GM21717 (cell line): ENCODE measurements around the gene NPHP3.
"Not testable (repeated sequence)": the region's sequence is repeated elsewhere in the genome, so short reads cannot be mapped to it uniquely, and the experiment has no call there.

Experiments
- ATAC-seq: cut with Tn5 transposase; IDR thresholded peaks from one replicate; pipeline ENCODE4 v1.9.1; 2021; ENCODE audit warnings: mild to moderate bottlenecking, moderate library complexity; ENCODE audit not compliant: unreplicated experiment

Gene NPHP3

GRCh38 chr3:132722165-132723023 is at the start of gene NPHP3:
Gene NPHP3, minus strand, starts transcription at chr3:132722409. Its CDS starts 54 bp downstream, at chr3:132722355.
- peak; percentile 79 for ATAC-seq

- no peak for ATAC-seq
Observed at GRCh38 chr3:132758740-132759139, 36.5 kb upstream of the NPHP3 start.

GRCh38 chr3:132756108-132756650 is 34.0 kb upstream of the NPHP3 start:
- ATAC-seq, result no peak

GRCh38 chr3:132753946-132754345 is 31.7 kb upstream of the NPHP3 start:
- ATAC-seq, result no peak

- no peak for ATAC-seq
Observed at GRCh38 chr3:132749786-132750185, 27.6 kb upstream of the NPHP3 start.

- not testable (repeated sequence) for ATAC-seq
Observed at GRCh38 chr3:132746720-132747119, 24.5 kb upstream of the NPHP3 start.

- no peak for ATAC-seq
Observed at GRCh38 chr3:132738314-132738713, 16.1 kb upstream of the NPHP3 start.

- no peak for ATAC-seq
Observed at GRCh38 chr3:132735589-132735988, 13.4 kb upstream of the NPHP3 start.

- no peak for ATAC-seq
Observed at GRCh38 chr3:132730891-132731580, 8.8 kb upstream of the NPHP3 start.

GRCh38 chr3:132726341-132726823 is 4.2 kb upstream of the NPHP3 start:
- ATAC-seq, result no peak

- peak; percentile 18 for ATAC-seq
Observed at GRCh38 chr3:132723024-132723950, 1.1 kb upstream of the NPHP3 start.

GRCh38 chr3:132721479-132722164 is 587 bp downstream of the NPHP3 start:
- no peak for ATAC-seq

GRCh38 chr3:132720228-132720627 is 2.0 kb downstream of the NPHP3 start:
- no peak for ATAC-seq

- ATAC-seq, result no peak
Observed at GRCh38 chr3:132716372-132716771, 5.8 kb downstream of the NPHP3 start.

GRCh38 chr3:132713977-132714727 is 8.1 kb downstream of the NPHP3 start:
- ATAC-seq, result no peak

GRCh38 chr3:132710311-132710710 is 11.9 kb downstream of the NPHP3 start:
- ATAC-seq, result no peak

- no peak for ATAC-seq
Observed at GRCh38 chr3:132709761-132710160, 12.4 kb downstream of the NPHP3 start.

- ATAC-seq, result no peak
Observed at GRCh38 chr3:132703733-132704132, 18.5 kb downstream of the NPHP3 start.

- no peak for ATAC-seq
Observed at GRCh38 chr3:132695422-132695821, 26.8 kb downstream of the NPHP3 start.
